ELF-1 (cell line): ENCODE data around the gene DCLK1.

Experiments
- DNase-seq: peaks from one replicate; pipeline ENCODE4 v3.0.0-alpha.2; 2016; ENCODE audit warnings: low read depth, low spot score

Gene DCLK1

GRCh38 chr13:36131222-36131930, at the start of gene DCLK1:
Gene DCLK1 (minus strand): TSS chr13:36131382.
- DNase-seq: peak; percentile 74

GRCh38 chr13:36175621-36176020, 44.4 kb upstream of the DCLK1 start:
- DNase-seq: no peak

GRCh38 chr13:36174923-36175322, 43.7 kb upstream of the DCLK1 start:
- no peak for DNase-seq

GRCh38 chr13:36173571-36174322, 42.6 kb upstream of the DCLK1 start:
- DNase-seq: no peak

- DNase-seq: no peak
These were observed 34.9 kb upstream of the DCLK1 start for GRCh38 chr13:36166046-36166445.

- no peak for DNase-seq
These were observed 32.7 kb upstream of the DCLK1 start for GRCh38 chr13:36163809-36164308.

GRCh38 chr13:36163286-36163685, 32.1 kb upstream of the DCLK1 start:
- no peak for DNase-seq

GRCh38 chr13:36160297-36160696, 29.1 kb upstream of the DCLK1 start:
- DNase-seq: no peak

GRCh38 chr13:36158611-36159010, 27.4 kb upstream of the DCLK1 start:
- no peak for DNase-seq

- no peak for DNase-seq
These were observed 26.3 kb upstream of the DCLK1 start for GRCh38 chr13:36157480-36157879.

GRCh38 chr13:36154567-36155291, 23.5 kb upstream of the DCLK1 start:
- peak; percentile 66 for DNase-seq

GRCh38 chr13:36151591-36151990, 20.4 kb upstream of the DCLK1 start:
- no peak for DNase-seq

- no peak for DNase-seq
These were observed 17.3 kb upstream of the DCLK1 start for GRCh38 chr13:36148446-36148845.

- no peak for DNase-seq
These were observed 16.1 kb upstream of the DCLK1 start for GRCh38 chr13:36147330-36147729.

- DNase-seq: no peak
These were observed 15.5 kb upstream of the DCLK1 start for GRCh38 chr13:36146511-36147269.

- no peak for DNase-seq
These were observed 12.6 kb upstream of the DCLK1 start for GRCh38 chr13:36143738-36144137.

GRCh38 chr13:36142735-36143134, 11.6 kb upstream of the DCLK1 start:
- DNase-seq: peak; percentile 10

GRCh38 chr13:36135876-36136275, 4.7 kb upstream of the DCLK1 start:
- no peak for DNase-seq

GRCh38 chr13:36134632-36135031, 3.5 kb upstream of the DCLK1 start:
- DNase-seq: no peak

GRCh38 chr13:36133950-36134626, 2.9 kb upstream of the DCLK1 start:
- no peak for DNase-seq

GRCh38 chr13:36132376-36132775, 1.2 kb upstream of the DCLK1 start:
- no peak for DNase-seq
